Neutrophil (primary cell): ENCODE data around the gene PLN.

Experiments
- H3K27ac ChIP-seq: fragments of 200-600 bp; sonication (generic); 2 replicates; pipeline ENCODE4 v1.5.1; 2016; ENCODE audit warnings: mild to moderate bottlenecking, moderate library complexity
- H3K27me3 ChIP-seq: fragments of 200-600 bp; sonication (generic); 2 replicates; pipeline ENCODE4 v1.6.0; 2016; ENCODE audit warnings: mild to moderate bottlenecking
- H3K36me3 ChIP-seq: fragments of 200-600 bp; sonication (generic); 2 replicates; pipeline ENCODE4 v1.5.1; 2017
- H3K4me1 ChIP-seq, 2 experiments: fragments of 200-600 bp in 1 of 2; sonication (generic) in 1 of 2; 1 replicate in 1 of 2; 2 replicates in 1 of 2; pipeline versions ENCODE4 v1.5.1 to v1.6.1; 2013 to 2016; ENCODE audit warnings: low read depth in 1 of 2, low read length in 1 of 2, mild to moderate bottlenecking in 1 of 2, moderate library complexity in 1 of 2; ENCODE audit not compliant: control insufficient read depth in 1 of 2, insufficient read depth in 1 of 2
- H3K4me3 ChIP-seq, 2 experiments: fragments of 200-600 bp in 1 of 2; sonication (generic) in 1 of 2; 1 replicate in 1 of 2; 2 replicates in 1 of 2; pipeline ENCODE4 v1.5.1; 2013 to 2016; ENCODE audit warnings: low read depth in 1 of 2, low read length in 1 of 2, mild to moderate bottlenecking in 1 of 2, moderate library complexity in 1 of 2
- H3K9me3 ChIP-seq: fragments of 200-600 bp; sonication (generic); 2 replicates; pipeline ENCODE4 v1.5.1; 2016
- CTCF ChIP-seq: fragments of 200-600 bp; sonication (generic); IDR thresholded peaks from 2 replicates; pipeline ENCODE4 v1.5.1; 2016; ENCODE audit warnings: antibody characterized with exemption

The PLN gene

GRCh38 chr6:118525913-118526780 lies 21.9 kb upstream of the PLN start:
- Histone ChIP-seq H3K4me3 (no peak overlapping the region), H3K36me3 (peaks cover 3% of the 10 kb centered on the region), H3K9me3 (no peaks in the 10 kb centered on the region), H3K27ac (no peak overlapping the region), H3K27me3 (no peaks in the 10 kb centered on the region), H3K4me1 (no peaks in the 10 kb centered on the region)
- TF ChIP-seq CTCF = no peak

- Histone ChIP-seq H3K36me3 (no peaks in the 10 kb centered on the region), H3K4me3 (no peak overlapping the region), H3K9me3 (no peaks in the 10 kb centered on the region), H3K27me3 (no peaks in the 10 kb centered on the region), H3K4me1 (no peaks in the 10 kb centered on the region), H3K27ac (no peak overlapping the region)
- no peak for TF ChIP-seq CTCF
These were observed 20.0 kb upstream of the PLN start for GRCh38 chr6:118528129-118528528.

GRCh38 chr6:118529756-118530155 lies 18.3 kb upstream of the PLN start:
- H3K27me3 ChIP-seq = no peaks in the 10 kb centered on the region
- H3K4me3 ChIP-seq = no peak overlapping the region
- H3K27ac ChIP-seq = no peak overlapping the region
- no peak for TF ChIP-seq CTCF
- no peaks in the 10 kb centered on the region for H3K9me3 ChIP-seq
- H3K4me1 ChIP-seq = no peaks in the 10 kb centered on the region
- no peaks in the 10 kb centered on the region for H3K36me3 ChIP-seq

GRCh38 chr6:118530942-118531341 lies 17.2 kb upstream of the PLN start:
- no peaks in the 10 kb centered on the region for H3K27me3 ChIP-seq
- no peak for TF ChIP-seq CTCF
- no peaks in the 10 kb centered on the region for H3K9me3 ChIP-seq
- H3K4me3 ChIP-seq = no peak overlapping the region
- no peaks in the 10 kb centered on the region for H3K36me3 ChIP-seq
- no peak overlapping the region for H3K27ac ChIP-seq
- no peaks in the 10 kb centered on the region for H3K4me1 ChIP-seq

- H3K4me1 ChIP-seq = no peaks in the 10 kb centered on the region
- no peak for TF ChIP-seq CTCF
- H3K27ac ChIP-seq = no peak overlapping the region
- no peaks in the 10 kb centered on the region for H3K27me3 ChIP-seq
- no peaks in the 10 kb centered on the region for H3K36me3 ChIP-seq
- H3K9me3 ChIP-seq = no peaks in the 10 kb centered on the region
- no peak overlapping the region for H3K4me3 ChIP-seq
These were observed 12.8 kb upstream of the PLN start for GRCh38 chr6:118535176-118535844.
